ENCODE measurements around the gene LRP5. TPM values are rescaled to one million over a fixed set of nuclear protein-coding genes. Genes with fewer than 3 reads are reported as not detected.
"Not testable (repeated sequence)": the region's sequence is repeated elsewhere in the genome, so short reads cannot be mapped to it uniquely, and the experiment has no call there.

Gene LRP5
- total RNA-seq, 1 experiment from 2014 or later, result 27.8 TPM

GRCh38 chr11:68276861-68277260, 35.5 kb upstream of the LRP5 start:
- in situ Hi-C loops (cut with HindIII; ENCODE audit: low sequenced_read_pairs), result no loop called here
- no peak for DNase-seq (ENCODE audit: low spot score)

- in situ Hi-C loops (cut with HindIII; ENCODE audit: low sequenced_read_pairs), result no loop called here
- DNase-seq (ENCODE audit: low spot score), result no peak
Observed at GRCh38 chr11:68279676-68280075, 32.7 kb upstream of the LRP5 start.

DNA sequence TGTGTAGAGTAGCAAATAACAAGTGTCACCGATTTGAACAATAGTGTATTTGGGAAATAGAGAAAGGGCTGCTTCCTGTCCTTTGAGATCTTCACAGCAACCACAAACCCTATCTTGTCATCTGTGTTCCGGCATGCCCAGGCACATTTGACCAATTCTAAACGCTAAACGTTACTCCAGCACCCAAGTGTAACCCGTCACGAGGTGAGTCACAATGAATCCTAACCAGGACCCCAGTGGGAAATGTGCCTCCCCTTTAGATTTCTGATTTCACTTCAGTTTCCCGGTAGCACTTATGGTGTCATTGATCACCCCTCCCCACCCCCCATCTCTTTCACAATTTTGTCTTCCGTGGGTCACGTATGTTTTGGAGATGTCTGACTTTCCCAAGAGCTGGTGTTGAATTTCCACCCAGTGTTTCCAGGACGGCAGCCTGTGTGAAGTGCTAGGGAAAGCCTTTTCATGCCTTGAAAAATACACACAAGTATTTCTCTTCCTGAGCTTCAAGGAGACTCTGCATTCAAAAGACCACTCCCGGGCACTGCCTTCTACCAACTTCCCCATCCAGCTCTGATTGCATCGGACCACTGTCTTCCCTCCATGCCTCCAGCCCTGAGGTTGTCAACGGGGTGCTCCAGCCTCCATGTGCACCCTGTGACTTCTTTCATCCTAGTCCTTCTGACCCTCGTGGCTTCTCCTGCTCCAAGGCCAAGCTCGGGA, 30.1 kb upstream of the LRP5 start:
- DNase-seq (ENCODE audit: low spot score), result no peak
- in situ Hi-C loops (cut with HindIII; ENCODE audit: low sequenced_read_pairs), result no loop called here

GRCh38 chr11:68282861-68283230, 29.5 kb upstream of the LRP5 start:
- in situ Hi-C loops (cut with HindIII; ENCODE audit: low sequenced_read_pairs), result no loop called here
- no peak for DNase-seq (ENCODE audit: low spot score)

- in situ Hi-C loops (cut with HindIII; ENCODE audit: low sequenced_read_pairs); DNase-seq (ENCODE audit: low spot score): not testable (repeated sequence)
Observed at GRCh38 chr11:68284588-68284987, 27.8 kb upstream of the LRP5 start.

GRCh38 chr11:68287419-68287818, 25.0 kb upstream of the LRP5 start:
- DNase-seq (ENCODE audit: low spot score), result no peak
- in situ Hi-C loops (cut with HindIII; ENCODE audit: low sequenced_read_pairs), result no loop called here

GRCh38 chr11:68289456-68289855, 22.9 kb upstream of the LRP5 start:
- DNase-seq (ENCODE audit: low spot score), result no peak
- in situ Hi-C loops (cut with HindIII; ENCODE audit: low sequenced_read_pairs), result no loop called here

GRCh38 chr11:68293708-68294107, 18.7 kb upstream of the LRP5 start:
- in situ Hi-C loops (cut with HindIII; ENCODE audit: low sequenced_read_pairs), result no loop called here
- no peak for DNase-seq (ENCODE audit: low spot score)

DNA sequence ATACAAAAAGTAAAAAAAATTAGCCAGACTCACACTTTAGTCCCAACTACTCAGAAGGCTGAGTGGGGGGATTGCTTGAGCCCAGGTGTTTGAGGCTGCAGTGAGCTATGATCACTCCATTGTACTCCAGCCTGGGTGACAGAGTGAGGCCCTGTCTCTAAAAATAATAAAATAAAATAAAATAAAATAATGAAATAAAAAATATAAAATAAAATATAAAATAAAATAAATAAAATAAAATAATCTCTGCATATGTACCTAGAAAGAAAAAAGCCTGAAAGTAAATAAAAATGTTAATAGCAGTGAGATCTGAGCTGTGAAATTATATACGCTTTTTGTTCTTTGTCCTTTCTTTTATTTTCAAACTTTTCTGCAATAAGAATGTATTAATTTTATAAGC, 17.1 kb upstream of the LRP5 start:
- in situ Hi-C loops (cut with HindIII; ENCODE audit: low sequenced_read_pairs), result no loop called here

GRCh38 chr11:68295940-68296339, 16.5 kb upstream of the LRP5 start:
- no peak for DNase-seq (ENCODE audit: low spot score)
- in situ Hi-C loops (cut with HindIII; ENCODE audit: low sequenced_read_pairs), result no loop called here

More for the DNA sequence above, 17.1 kb upstream of the LRP5 start:
- no peak for DNase-seq (ENCODE audit: low spot score)

DNA sequence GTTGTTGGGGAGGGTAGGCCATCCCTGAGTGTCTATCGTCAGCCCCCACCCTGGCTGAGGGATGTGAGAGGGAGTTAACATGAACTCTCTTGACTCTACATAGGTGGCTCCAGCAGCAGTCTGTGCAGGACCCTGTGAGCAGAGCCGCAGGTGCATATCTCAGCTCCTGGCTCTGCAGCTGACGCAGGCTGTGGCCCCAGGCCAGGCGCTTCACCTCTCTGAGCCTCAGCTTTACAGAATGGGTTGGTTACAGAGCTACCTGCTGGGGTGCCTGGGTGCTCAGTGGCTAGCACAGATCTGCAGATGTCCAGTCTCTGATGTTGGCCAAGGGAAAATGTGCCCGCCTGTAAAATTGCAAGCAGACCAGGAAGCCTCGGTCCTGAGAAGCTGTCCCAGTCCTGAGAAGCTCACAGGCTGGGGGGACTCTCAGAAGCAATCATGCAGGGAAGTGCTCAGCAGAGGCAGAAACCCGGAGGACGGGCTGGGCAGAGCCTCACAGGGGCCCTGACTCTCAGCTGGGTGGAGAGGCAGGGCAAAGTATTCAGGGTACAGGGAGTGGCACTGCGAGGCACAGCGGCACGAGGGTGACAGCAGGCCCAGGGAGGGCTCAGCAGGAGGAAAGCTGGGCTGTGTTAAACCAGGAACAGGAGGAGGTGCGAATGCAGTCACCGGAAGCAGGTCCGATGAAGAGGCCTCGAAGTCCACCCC, 15.9 kb upstream of the LRP5 start:
- no peak for DNase-seq (ENCODE audit: low spot score)
- in situ Hi-C loops (cut with HindIII; ENCODE audit: low sequenced_read_pairs), result no loop called here

- no peak for DNase-seq (ENCODE audit: low spot score)
- in situ Hi-C loops (cut with HindIII; ENCODE audit: low sequenced_read_pairs), result no loop called here
Observed at GRCh38 chr11:68297052-68297378, 15.4 kb upstream of the LRP5 start.

DNA sequence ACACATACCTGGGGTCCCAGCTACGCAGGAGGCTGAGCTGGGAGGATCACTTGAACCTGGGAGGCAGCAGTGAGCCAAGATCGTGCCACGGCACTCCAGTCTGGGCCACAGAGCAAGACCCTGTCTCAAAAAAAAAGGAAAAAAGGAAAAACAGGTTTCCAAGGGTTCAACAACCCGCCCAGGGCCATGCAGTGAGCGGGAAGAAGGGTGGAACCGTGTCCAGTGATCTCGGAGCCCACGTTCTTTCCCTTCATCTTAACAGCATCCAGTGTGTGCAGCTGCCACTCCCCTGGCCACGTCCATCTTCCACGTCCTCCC, 14.9 kb upstream of the LRP5 start:
- in situ Hi-C loops (cut with HindIII; ENCODE audit: low sequenced_read_pairs), result no loop called here
- no peak for DNase-seq (ENCODE audit: low spot score)

DNA sequence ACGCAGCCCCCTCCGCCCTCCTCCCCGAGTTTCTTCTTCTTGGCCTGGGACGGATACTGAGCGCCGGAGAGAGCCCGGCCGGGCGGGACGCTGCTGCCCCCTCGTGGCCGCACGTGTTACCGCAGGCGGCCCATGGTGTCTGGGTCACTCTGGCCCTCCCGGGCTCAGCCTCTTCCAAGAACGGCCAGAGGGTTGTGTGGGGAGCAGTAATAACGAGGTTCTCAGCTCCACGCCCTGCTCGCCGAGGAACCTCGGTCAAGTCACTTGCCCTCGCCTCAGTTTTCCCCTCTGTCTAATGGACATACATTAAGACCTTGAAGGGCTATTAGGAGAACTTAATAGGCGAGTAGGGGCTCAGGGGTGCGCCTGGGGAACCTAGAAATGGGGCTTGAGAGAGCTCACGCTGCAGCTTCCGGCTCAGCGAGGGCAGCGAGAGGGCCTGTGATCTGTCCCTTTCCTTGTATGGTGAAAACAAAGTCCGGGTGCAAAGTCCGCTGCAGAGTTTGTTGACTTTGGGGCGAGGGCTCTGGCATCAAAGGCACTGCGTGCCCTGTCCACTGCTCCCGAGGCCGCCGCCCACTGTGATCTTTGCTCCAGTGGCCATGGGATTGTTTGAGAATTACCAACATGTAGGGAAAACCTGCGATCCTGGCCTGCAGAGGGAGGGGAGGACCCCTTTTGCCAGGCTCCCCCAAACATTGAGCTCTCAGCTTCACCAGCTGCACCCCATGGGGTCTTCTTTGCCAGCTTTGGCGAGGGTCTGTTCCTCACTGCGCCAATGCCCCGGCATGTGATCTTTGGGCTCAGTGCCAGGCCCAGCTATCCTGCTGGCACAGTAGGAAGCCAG, 14.4 kb upstream of the LRP5 start:
- in situ Hi-C loops (cut with HindIII; ENCODE audit: low sequenced_read_pairs), result no loop called here
- DNase-seq (ENCODE audit: low spot score), result peak; percentile 58

GRCh38 chr11:68298659-68299516, 13.5 kb upstream of the LRP5 start:
- no peak for DNase-seq (ENCODE audit: low spot score)
- in situ Hi-C loops (cut with HindIII; ENCODE audit: low sequenced_read_pairs), result no loop called here

GRCh38 chr11:68299517-68299879, 12.9 kb upstream of the LRP5 start:
- in situ Hi-C loops (cut with HindIII; ENCODE audit: low sequenced_read_pairs); DNase-seq (ENCODE audit: low spot score): not testable (repeated sequence)

- in situ Hi-C loops (cut with HindIII; ENCODE audit: low sequenced_read_pairs), result no loop called here
Observed at GRCh38 chr11:68300076-68300830, 12.1 kb upstream of the LRP5 start.

GRCh38 chr11:68302256-68302655, 10.1 kb upstream of the LRP5 start:
- in situ Hi-C loops (cut with HindIII; ENCODE audit: low sequenced_read_pairs), result no loop called here
- DNase-seq (ENCODE audit: low spot score), result no peak

More at GRCh38 chr11:68300076-68300830, 12.1 kb upstream of the LRP5 start:
- no peak for DNase-seq (ENCODE audit: low spot score)

DNA sequence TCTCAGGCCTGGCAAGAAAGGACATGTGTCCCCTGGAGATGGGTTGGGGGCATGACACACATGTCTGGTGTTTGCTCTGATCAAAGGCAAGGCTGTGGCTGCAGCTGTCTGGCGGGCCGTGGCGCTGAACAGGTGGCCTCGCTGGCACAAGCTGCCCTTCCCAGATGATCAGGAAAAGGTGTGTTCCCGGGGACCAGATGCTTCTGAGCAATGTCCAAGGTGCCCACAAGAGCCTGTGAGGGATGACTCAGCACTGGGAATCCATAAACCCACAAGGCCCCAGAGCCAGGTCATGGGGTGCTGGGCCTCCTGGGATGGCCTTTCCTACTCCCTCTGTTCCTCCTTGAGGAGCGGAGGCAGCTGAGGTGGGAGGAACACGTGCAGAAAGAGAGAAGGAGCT, 9.7 kb upstream of the LRP5 start:
- in situ Hi-C loops (cut with HindIII; ENCODE audit: low sequenced_read_pairs), result no loop called here
- DNase-seq (ENCODE audit: low spot score), result no peak
